HepG2 (cell line): ENCODE results near the gene MARCHF9. TPM values are rescaled to one million over a fixed set of nuclear protein-coding genes. Genes with fewer than 3 reads are reported as not detected.

Source experiments
- KAT2B ChIP-seq: fragments of 150-350 bp; IDR thresholded peaks from 2 replicates; pipeline ENCODE4 v1.6.1; 2014; ENCODE audit warnings: low read depth, low read length, borderline replicate concordance
- NKX3-1 ChIP-seq: sonication (generic); formaldehyde crosslinking; IDR thresholded peaks from 2 replicates; pipeline ENCODE4 v1.5.0; 2020; ENCODE audit warnings: missing genetic modification reagents
- REL ChIP-seq: sonication (generic); formaldehyde crosslinking; conservative IDR thresholded peaks from 2 replicates; pipeline ENCODE4 v1.8.0; 2022; ENCODE audit warnings: mild to moderate bottlenecking, missing genetic modification reagents, moderate library complexity
- RELA ChIP-seq: sonication (generic); formaldehyde crosslinking; IDR thresholded peaks from 2 replicates; pipeline ENCODE4 v1.4.0; 2020; ENCODE audit warnings: missing genetic modification reagents
- STAT5B ChIP-seq: sonication (generic); formaldehyde crosslinking; IDR thresholded peaks from 2 replicates; pipeline ENCODE4 v1.4.0; 2020; ENCODE audit warnings: missing genetic modification reagents
- TP53 ChIP-seq: sonication (generic); formaldehyde crosslinking; conservative IDR thresholded peaks from 2 replicates; pipeline ENCODE4 v1.4.0; 2020; ENCODE audit warnings: missing genetic modification reagents
- ZNF234 ChIP-seq: sonication (generic); formaldehyde crosslinking; conservative IDR thresholded peaks from 2 replicates; pipeline ENCODE4 v1.5.1; 2020; ENCODE audit warnings: mild to moderate bottlenecking, missing genetic modification reagents
- ZNF552 ChIP-seq: sonication (generic); formaldehyde crosslinking; IDR thresholded peaks from 2 replicates; pipeline ENCODE4 v1.9.0; 2022; ENCODE audit warnings: missing genetic modification reagents, mild to moderate bottlenecking, borderline replicate concordance
- ZNF879 ChIP-seq: sonication (generic); formaldehyde crosslinking; IDR thresholded peaks from 2 replicates; pipeline ENCODE4 v1.8.1; 2023; ENCODE audit warnings: missing genetic modification reagents
- polyA plus RNA-seq, 8 experiments: library from polyadenylated mRNA; depleted of rRNA in 3 of 8; stranded (reverse) in 7 of 8; unstranded in 1 of 8; fragments of >200 nt; fragmentation: Illumina TruSeq in 4 of 8; extraction: Trizol in 4 of 8; gene quantifications; 2 replicates each; pipeline versions ENCODE4 v1.2.1 to v1.2.3, GENCODE V29; 2011 to 2016; ENCODE audit warnings: low read depth in 4 of 8, missing spikeins in 1 of 8, mixed read lengths in 1 of 8; ENCODE audit not compliant: insufficient read depth in 1 of 8
- total RNA-seq, 5 experiments: library from RNA; depleted of rRNA; stranded (reverse); fragments of >200 nt; fragmentation: Illumina TruSeq; extraction: Trizol; gene quantifications; 2 replicates each; pipeline ENCODE4 v1.2.3, GENCODE V29; 2016; ENCODE audit warnings: low read depth in 1 of 5
- TF ChIP-seq, protein P1 (sequence below), 2 experiments: fragments of 450-650 bp in 1 of 2; sonication (generic) in 1 of 2; formaldehyde crosslinking in 1 of 2; IDR thresholded peaks; 2 replicates each; pipeline versions ENCODE4 v1.6.1 to v1.8.0; 2016 to 2022; ENCODE audit warnings: antibody characterized with exemption in 1 of 2, mild to moderate bottlenecking in 1 of 2, missing genetic modification reagents in 1 of 2
- TF ChIP-seq, protein P2 (sequence below): sonication (generic); formaldehyde crosslinking; IDR thresholded peaks from 2 replicates; pipeline ENCODE4 v1.5.1; 2020; ENCODE audit warnings: mild to moderate bottlenecking, missing genetic modification reagents
- TF ChIP-seq, protein P3 (sequence below): sonication (generic); formaldehyde crosslinking; IDR thresholded peaks from 2 replicates; pipeline ENCODE4 v1.5.1; 2020; ENCODE audit warnings: missing genetic modification reagents, mild to moderate bottlenecking, borderline replicate concordance

The MARCHF9 gene
- total and polyA plus RNA-seq, 2 of the 13 experiments (the other 11 are each of a cell fraction or from before 2014, with no cell fraction given), result 5.7 to 9.6 TPM

DNA sequence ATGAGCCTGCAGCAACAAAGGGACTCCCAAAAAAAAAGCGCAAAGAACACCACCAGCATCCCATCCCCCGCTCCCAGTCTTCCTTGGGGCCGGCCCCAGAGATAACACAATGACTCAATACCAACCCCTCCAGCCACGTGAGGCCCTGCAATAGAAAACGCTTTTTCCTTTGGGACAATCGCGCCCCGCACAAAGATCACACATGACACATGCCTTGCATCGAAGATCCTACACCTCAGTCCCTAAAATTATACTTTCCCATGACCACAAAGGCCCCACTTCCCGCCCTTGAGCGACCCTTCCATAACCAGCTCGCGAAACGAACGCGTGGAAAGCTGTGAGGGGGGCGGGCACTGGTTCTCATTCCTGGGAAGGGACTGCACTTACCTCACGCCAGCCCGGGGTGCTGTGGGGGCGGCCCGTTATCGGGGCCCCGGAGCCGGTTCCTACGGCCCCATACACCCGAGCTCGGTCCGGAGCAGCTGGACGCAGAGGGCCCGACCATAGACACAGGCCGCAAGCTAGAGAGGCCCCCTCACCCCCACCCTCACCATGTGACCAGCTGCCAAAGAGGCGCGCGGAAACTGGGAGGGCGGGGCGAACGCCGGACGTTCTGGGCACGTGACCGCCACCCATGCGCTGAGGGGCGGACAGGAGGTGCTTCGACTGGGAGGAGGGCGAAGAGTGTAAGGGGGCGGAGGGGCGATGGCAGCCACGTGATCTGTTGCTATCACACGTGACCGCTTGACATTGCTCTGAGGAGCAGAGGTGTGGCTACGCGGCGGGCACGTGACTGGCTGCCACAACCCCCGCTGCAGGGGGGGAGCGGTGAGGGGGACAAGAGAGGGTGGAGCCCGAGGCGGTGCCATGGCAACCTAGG lies 2.9 kb upstream of the MARCHF9 start, which contains the start of gene CDK4 (continued):
- TF ChIP-seq, protein P1, sequence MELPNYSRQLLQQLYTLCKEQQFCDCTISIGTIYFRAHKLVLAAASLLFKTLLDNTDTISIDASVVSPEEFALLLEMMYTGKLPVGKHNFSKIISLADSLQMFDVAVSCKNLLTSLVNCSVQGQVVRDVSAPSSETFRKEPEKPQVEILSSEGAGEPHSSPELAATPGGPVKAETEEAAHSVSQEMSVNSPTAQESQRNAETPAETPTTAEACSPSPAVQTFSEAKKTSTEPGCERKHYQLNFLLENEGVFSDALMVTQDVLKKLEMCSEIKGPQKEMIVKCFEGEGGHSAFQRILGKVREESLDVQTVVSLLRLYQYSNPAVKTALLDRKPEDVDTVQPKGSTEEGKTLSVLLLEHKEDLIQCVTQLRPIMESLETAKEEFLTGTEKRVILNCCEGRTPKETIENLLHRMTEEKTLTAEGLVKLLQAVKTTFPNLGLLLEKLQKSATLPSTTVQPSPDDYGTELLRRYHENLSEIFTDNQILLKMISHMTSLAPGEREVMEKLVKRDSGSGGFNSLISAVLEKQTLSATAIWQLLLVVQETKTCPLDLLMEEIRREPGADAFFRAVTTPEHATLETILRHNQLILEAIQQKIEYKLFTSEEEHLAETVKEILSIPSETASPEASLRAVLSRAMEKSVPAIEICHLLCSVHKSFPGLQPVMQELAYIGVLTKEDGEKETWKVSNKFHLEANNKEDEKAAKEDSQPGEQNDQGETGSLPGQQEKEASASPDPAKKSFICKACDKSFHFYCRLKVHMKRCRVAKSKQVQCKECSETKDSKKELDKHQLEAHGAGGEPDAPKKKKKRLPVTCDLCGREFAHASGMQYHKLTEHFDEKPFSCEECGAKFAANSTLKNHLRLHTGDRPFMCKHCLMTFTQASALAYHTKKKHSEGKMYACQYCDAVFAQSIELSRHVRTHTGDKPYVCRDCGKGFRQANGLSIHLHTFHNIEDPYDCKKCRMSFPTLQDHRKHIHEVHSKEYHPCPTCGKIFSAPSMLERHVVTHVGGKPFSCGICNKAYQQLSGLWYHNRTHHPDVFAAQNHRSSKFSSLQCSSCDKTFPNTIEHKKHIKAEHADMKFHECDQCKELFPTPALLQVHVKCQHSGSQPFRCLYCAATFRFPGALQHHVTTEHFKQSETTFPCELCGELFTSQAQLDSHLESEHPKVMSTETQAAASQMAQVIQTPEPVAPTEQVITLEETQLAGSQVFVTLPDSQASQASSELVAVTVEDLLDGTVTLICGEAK (IDR thresholded peaks at IDR 0.05), result no peak
- TF ChIP-seq, protein P1 (CRISPR knock-in tag; IDR thresholded peaks at IDR 0.05), result peak; percentile 73; the same call in 1 of the 2 replicates
- TF ChIP-seq ZNF552 (peak; percentile 89), KAT2B (no peak), NKX3-1 (CRISPR knock-in tag) (no peak), TP53 (no peak; the same call in 1 of the 2 replicates), REL (peak; percentile 83; the same call in 1 of the 2 replicates), ZNF234 (CRISPR knock-in tag) (no peak), RELA (peak; percentile 83), ZNF879 (CRISPR knock-in tag) (0 out of 2 replicates have a peak, but pooled peaks have one; percentile 56), STAT5B (CRISPR knock-in tag) (0 out of 2 replicates have a peak, but pooled peaks have one; percentile 68)
- TF ChIP-seq, protein P2, sequence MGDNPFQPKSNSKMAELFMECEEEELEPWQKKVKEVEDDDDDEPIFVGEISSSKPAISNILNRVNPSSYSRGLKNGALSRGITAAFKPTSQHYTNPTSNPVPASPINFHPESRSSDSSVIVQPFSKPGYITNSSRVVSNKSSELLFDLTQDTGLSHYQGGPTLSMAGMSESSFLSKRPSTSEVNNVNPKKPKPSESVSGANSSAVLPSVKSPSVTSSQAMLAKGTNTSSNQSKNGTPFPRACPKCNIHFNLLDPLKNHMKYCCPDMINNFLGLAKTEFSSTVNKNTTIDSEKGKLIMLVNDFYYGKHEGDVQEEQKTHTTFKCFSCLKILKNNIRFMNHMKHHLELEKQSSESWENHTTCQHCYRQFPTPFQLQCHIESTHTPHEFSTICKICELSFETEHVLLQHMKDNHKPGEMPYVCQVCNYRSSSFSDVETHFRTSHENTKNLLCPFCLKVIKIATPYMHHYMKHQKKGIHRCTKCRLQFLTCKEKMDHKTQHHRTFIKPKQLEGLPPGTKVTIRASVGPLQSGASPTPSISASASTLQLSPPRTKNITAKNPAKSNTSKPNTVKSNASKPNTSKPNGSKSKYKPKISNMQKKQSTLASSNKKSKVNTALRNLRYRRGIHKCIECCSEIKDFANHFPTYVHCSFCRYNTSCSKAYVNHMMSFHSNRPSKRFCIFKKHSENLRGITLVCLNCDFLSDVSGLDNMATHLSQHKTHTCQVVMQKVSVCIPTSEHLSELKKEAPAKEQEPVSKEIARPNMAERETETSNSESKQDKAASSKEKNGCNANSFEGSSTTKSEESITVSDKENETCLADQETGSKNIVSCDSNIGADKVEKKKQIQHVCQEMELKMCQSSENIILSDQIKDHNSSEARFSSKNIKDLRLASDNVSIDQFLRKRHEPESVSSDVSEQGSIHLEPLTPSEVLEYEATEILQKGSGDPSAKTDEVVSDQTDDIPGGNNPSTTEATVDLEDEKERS, result peak; percentile 40; the same call in 1 of the 2 replicates
- TF ChIP-seq, protein P3, sequence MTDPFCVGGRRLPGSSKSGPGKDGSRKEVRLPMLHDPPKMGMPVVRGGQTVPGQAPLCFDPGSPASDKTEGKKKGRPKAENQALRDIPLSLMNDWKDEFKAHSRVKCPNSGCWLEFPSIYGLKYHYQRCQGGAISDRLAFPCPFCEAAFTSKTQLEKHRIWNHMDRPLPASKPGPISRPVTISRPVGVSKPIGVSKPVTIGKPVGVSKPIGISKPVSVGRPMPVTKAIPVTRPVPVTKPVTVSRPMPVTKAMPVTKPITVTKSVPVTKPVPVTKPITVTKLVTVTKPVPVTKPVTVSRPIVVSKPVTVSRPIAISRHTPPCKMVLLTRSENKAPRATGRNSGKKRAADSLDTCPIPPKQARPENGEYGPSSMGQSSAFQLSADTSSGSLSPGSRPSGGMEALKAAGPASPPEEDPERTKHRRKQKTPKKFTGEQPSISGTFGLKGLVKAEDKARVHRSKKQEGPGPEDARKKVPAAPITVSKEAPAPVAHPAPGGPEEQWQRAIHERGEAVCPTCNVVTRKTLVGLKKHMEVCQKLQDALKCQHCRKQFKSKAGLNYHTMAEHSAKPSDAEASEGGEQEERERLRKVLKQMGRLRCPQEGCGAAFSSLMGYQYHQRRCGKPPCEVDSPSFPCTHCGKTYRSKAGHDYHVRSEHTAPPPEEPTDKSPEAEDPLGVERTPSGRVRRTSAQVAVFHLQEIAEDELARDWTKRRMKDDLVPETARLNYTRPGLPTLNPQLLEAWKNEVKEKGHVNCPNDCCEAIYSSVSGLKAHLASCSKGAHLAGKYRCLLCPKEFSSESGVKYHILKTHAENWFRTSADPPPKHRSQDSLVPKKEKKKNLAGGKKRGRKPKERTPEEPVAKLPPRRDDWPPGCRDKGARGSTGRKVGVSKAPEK (CRISPR knock-in tag), result peak; percentile 80; the same call in 1 of the 2 replicates
